ENCODE measurements around the gene RNU6-9. TPM values are rescaled to one million over a fixed set of nuclear protein-coding genes. Genes with fewer than 3 reads are reported as not detected.

The RNU6-9 gene
- total and polyA plus RNA-seq, 2 donors (not counting 1 experiment from before 2014, with no cell fraction given): not detected

DNA sequence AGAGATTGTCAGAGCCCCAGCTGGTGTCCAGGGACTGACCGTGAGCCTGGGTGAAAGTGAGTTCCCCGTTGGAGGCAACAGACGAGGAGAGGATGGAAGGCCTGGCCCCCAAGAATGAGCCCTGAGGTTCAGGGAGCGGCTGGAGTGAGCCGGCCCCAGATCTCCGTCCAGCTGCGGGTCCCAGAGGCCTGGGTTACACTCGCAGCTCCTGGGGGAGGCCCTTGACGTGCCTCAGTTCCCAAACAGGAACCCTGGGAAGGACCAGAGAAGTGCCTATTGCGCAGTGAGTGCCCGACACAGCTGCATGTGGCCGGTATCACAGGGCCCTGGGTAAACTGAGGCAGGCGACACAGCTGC lies 42.3 kb upstream of the RNU6-9 start:
- POLR2A ChIA-PET: no interaction called here
- TF ChIP-seq, protein P1, sequence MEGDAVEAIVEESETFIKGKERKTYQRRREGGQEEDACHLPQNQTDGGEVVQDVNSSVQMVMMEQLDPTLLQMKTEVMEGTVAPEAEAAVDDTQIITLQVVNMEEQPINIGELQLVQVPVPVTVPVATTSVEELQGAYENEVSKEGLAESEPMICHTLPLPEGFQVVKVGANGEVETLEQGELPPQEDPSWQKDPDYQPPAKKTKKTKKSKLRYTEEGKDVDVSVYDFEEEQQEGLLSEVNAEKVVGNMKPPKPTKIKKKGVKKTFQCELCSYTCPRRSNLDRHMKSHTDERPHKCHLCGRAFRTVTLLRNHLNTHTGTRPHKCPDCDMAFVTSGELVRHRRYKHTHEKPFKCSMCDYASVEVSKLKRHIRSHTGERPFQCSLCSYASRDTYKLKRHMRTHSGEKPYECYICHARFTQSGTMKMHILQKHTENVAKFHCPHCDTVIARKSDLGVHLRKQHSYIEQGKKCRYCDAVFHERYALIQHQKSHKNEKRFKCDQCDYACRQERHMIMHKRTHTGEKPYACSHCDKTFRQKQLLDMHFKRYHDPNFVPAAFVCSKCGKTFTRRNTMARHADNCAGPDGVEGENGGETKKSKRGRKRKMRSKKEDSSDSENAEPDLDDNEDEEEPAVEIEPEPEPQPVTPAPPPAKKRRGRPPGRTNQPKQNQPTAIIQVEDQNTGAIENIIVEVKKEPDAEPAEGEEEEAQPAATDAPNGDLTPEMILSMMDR (IDR thresholded peaks at IDR 0.05): no peak
- no peak for TF ChIP-seq EZH2 (IDR thresholded peaks at IDR 0.05; ENCODE audit: borderline replicate concordance, insufficient read depth, low read depth, low read length, poor library complexity, severe bottlenecking)
- Mint-ChIP-seq H3K27ac (no peak overlapping the region), H3K9me3 (ENCODE audit: insufficient read depth) (no peaks in the 10 kb centered on the region), H3K4me3 (no peak overlapping the region), H3K4me1 (no peaks in the 10 kb centered on the region), H3K27me3 (peaks cover 20% of the 10 kb centered on the region)
- H3K36me3 ChIP-seq (replicated peaks in 1 of 2; ENCODE audit: control extremely low read depth in 1 of 2, control insufficient read depth in 1 of 2, extremely low read depth in 1 of 2, insufficient read depth in 2 of 2, low read length in 1 of 2): no peaks in the 10 kb centered on the region
- WGBS (ENCODE audit: insufficient coverage): 63% methylated on average over 13 of the region's 13 CpGs
- H3K27me3 ChIP-seq (replicated peaks in 1 of 4; ENCODE audit: control extremely low read depth in 1 of 4, control insufficient read depth in 3 of 4, insufficient read depth in 4 of 4, low read length in 3 of 4): peaks cover 0 to 57% (median 13%) of the 10 kb centered on the region in 4 experiments
- no peak overlapping the region for H3K4me3 ChIP-seq (ENCODE audit: control extremely low read depth in 1 of 5, extremely low read depth in 1 of 5, insufficient read depth in 1 of 5, low read depth in 2 of 5, low read length in 4 of 5)
- no peaks in the 10 kb centered on the region for H3K4me1 ChIP-seq (ENCODE audit: control insufficient read depth in 2 of 2, insufficient read depth in 2 of 2, low read length in 2 of 2)
- ATAC-seq (ENCODE audit: low read depth) (no peak), DNase-seq (no peak)
- no peaks in the 10 kb centered on the region for H3K79me2 ChIP-seq (ENCODE audit: control insufficient read depth, insufficient read depth, low read length)
- intact Hi-C loops (cut with micrococcal nuclease): no loop called here
- H3K9me3 ChIP-seq (ENCODE audit: control extremely low read depth in 1 of 3, control insufficient read depth in 2 of 3, insufficient read depth in 1 of 3, low read length in 2 of 3): peaks cover 0 to 13% (median 0%) of the 10 kb centered on the region in 3 donors
- H4K20me1 ChIP-seq (ENCODE audit: control insufficient read depth, insufficient read depth, low read length, poor library complexity, severe bottlenecking): no peaks in the 10 kb centered on the region
- no peak overlapping the region for H3K9ac ChIP-seq (ENCODE audit: low read length)
- no peak overlapping the region for H2AFZ ChIP-seq (ENCODE audit: insufficient read depth, low read depth, low read length, poor library complexity, severe bottlenecking)
- CTCF ChIA-PET: interaction anchor here (0.5 to 1.6 kb wide), 4 partner anchors 13 to 80 kb away, joined by 3 to 6 read pairs (median 4); no protein-coding TSS in a partner anchor
- no peak overlapping the region for H3K27ac ChIP-seq (ENCODE audit: low read length in 2 of 2)
- no peak overlapping the region for H3K4me2 ChIP-seq (replicated peaks; ENCODE audit: low read depth, low read length, poor library complexity, severe bottlenecking)

DNA sequence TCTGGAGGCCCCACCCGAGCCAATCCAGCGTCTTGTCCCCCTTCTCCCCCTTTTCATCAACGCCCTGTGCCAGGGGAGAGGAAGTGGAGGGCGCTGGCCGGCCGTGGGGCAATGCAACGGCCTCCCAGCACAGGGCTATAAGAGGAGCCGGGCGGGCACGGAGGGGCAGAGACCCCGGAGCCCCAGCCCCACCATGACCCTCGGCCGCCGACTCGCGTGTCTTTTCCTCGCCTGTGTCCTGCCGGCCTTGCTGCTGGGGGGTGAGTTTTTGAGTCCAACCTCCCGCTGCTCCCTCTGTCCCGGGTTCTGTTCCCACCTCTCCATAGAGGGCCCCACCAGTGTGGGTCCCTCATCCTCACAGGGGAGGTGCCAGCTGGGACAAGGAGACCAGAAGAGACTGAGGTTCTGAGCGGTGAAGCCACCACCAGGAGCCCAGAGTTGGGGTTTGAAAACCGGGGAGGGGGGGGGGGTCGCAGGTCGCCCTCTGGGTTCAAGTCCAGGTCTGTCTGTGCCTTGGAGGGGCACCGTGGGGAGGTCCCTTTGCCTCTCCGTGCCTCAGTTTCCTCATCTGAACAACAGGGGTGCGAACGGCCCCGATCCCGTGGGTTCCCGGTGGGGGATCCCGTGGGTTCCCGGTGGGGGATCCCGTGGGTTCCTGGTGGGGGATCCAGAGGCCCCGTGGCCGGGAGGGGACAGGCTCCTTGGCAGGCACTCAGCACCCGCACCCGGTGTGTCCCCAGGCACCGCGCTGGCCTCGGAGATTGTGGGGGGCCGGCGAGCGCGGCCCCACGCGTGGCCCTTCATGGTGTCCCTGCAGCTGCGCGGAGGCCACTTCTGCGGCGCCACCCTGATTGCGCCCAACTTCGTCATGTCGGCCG lies 40.9 kb upstream of the RNU6-9 start, which contains the start of gene ELANE:
Gene ELANE, plus strand, starts transcription at position 168 of the 878 bp plus-strand sequence. Its CDS starts 26 bp downstream, at position 194.
- CTCF ChIA-PET: no interaction called here
- Histone ChIP-seq H4K20me1 (ENCODE audit: control insufficient read depth, insufficient read depth, low read length, poor library complexity, severe bottlenecking) (no peaks in the 10 kb centered on the region), H3K4me2 (replicated peaks; ENCODE audit: low read depth, low read length, poor library complexity, severe bottlenecking) (no peak within 1 kb of the TSS), H3K9me3 (ENCODE audit: control extremely low read depth in 1 of 3, control insufficient read depth in 2 of 3, insufficient read depth in 1 of 3, low read length in 2 of 3) (peaks cover 0 to 17% (median 0%) of the 10 kb centered on the region in 3 donors), H3K9ac (ENCODE audit: low read length) (no peak within 1 kb of the TSS), H3K27me3 (replicated peaks in 1 of 4; ENCODE audit: control extremely low read depth in 1 of 4, control insufficient read depth in 3 of 4, insufficient read depth in 4 of 4, low read length in 3 of 4) (peaks cover 0 to 48% (median 13%) of the 10 kb centered on the region in 4 experiments), H3K36me3 (replicated peaks in 1 of 2; ENCODE audit: control extremely low read depth in 1 of 2, control insufficient read depth in 1 of 2, extremely low read depth in 1 of 2, insufficient read depth in 2 of 2, low read length in 1 of 2) (no peaks in the 10 kb centered on the region), H3K79me2 (ENCODE audit: control insufficient read depth, insufficient read depth, low read length) (no peaks in the 10 kb centered on the region), H2AFZ (ENCODE audit: insufficient read depth, low read depth, low read length, poor library complexity, severe bottlenecking) (no peak within 1 kb of the TSS), H3K27ac (ENCODE audit: low read length in 2 of 2) (no peak within 1 kb of the TSS), H3K4me1 (ENCODE audit: control insufficient read depth in 2 of 2, insufficient read depth in 2 of 2, low read length in 2 of 2) (peaks cover 0 to 2% of the 10 kb centered on the region in 2 donors), H3K4me3 (ENCODE audit: control extremely low read depth in 1 of 5, extremely low read depth in 1 of 5, insufficient read depth in 1 of 5, low read depth in 2 of 5, low read length in 4 of 5) (no peak within 1 kb of the TSS)
- 66% methylated on average over 46 of the region's 55 CpGs for WGBS (ENCODE audit: insufficient coverage)
- POLR2A ChIA-PET: no interaction called here
- DNase-seq (no peak), ATAC-seq (ENCODE audit: low read depth) (no peak)
- H3K4me1 Mint-ChIP-seq: no peaks in the 10 kb centered on the region
- H3K27me3 Mint-ChIP-seq: peaks cover 16% of the 10 kb centered on the region
- H3K27ac Mint-ChIP-seq: no peak within 1 kb of the TSS
- H3K9me3 Mint-ChIP-seq (ENCODE audit: insufficient read depth): no peaks in the 10 kb centered on the region
- no peak within 1 kb of the TSS for H3K4me3 Mint-ChIP-seq
- intact Hi-C loops (cut with micrococcal nuclease): no loop called here
- TF ChIP-seq EZH2 (IDR thresholded peaks at IDR 0.05; ENCODE audit: borderline replicate concordance, insufficient read depth, low read depth, low read length, poor library complexity, severe bottlenecking): no peak
- TF ChIP-seq, protein P1 (IDR thresholded peaks at IDR 0.05): no peak

Measured in B cell (primary cell).